ENCODE measurements around the gene YWHAE. TPM values are rescaled to one million over a fixed set of nuclear protein-coding genes. Genes with fewer than 3 reads are reported as not detected.

Gene YWHAE
- total and polyA plus RNA-seq, 9 of the 15 experiments (the other 6 are each of a cell fraction or from before 2014, with no cell fraction given) = 184 to 727 (median 448) TPM

- peak; percentile 79 to 86; a peak in 3 of 4 replicates for TF ChIP-seq UBTF (IDR thresholded peaks at IDR 0.05; ENCODE audit: borderline replicate concordance in 1 of 2, low read depth in 2 of 2, low read length in 2 of 2)
- no peak for TF ChIP-seq MAFK (IDR thresholded peaks at IDR 0.05; ENCODE audit: low read length)
- TF ChIP-seq ZNF696 (CRISPR knock-in tag; conservative IDR thresholded peaks at IDR 0.05) = no peak
- TF ChIP-seq AFF4 (CRISPR knock-in tag; IDR thresholded peaks at IDR 0.05) = peak; percentile 89
- TF ChIP-seq BRD4 (IDR thresholded peaks at IDR 0.05) = peak; percentile 94
- peak; percentile 86; the same call in 1 of the 2 replicates for TF ChIP-seq MTA3 (IDR thresholded peaks at IDR 0.05; ENCODE audit: borderline replicate concordance)
- TF ChIP-seq PHF20 (IDR thresholded peaks at IDR 0.05; ENCODE audit: partially characterized antibody) = peak; percentile 84
- peak; percentile 67 for TF ChIP-seq ZBTB40 (IDR thresholded peaks at IDR 0.05)
- TF ChIP-seq ZBTB40 (CRISPR knock-in tag; IDR thresholded peaks at IDR 0.05) = no peak
These were observed at the start of gene YWHAE (continued) for GRCh38 chr17:1399679-1400512.

Measured in K562 (cell line).